Thoracic aorta endothelial cell (primary cell): Measurements from ENCODE around the gene FASTKD3. TPM values are rescaled to one million over a fixed set of nuclear protein-coding genes. Genes with fewer than 3 reads are reported as not detected.

Experiments
- total RNA-seq: library from RNA; depleted of rRNA; stranded (reverse); fragments of >200 nt; gene quantifications from 2 replicates; pipeline ENCODE4 v1.2.3, GENCODE V29; 2012

Gene FASTKD3
- total RNA-seq: 18.9 and 22.7 TPM in 2 replicates

GRCh38 chr5:7868773-7869473 lies at the start of gene FASTKD3, which contains the start of gene MTRR:
Gene FASTKD3 (minus strand): TSS chr5:7869031. CDS start chr5:7868083, 948 bp downstream.
Gene MTRR (plus strand): TSS chr5:7869148. CDS start chr5:7870795, 1,647 bp downstream.

GRCh38 chr5:7850395-7851239 lies 18.2 kb downstream of the FASTKD3 start, which contains the start of gene CFAP90:
Gene CFAP90 (minus strand): TSS chr5:7851133. CDS start chr5:7851021, 112 bp downstream.

Other genes starting within 250 kb of the FASTKD3 start
- not detected in 2 replicates for gene CFAP90, start 17.9 kb downstream of the FASTKD3 start, total RNA-seq
- 54.5 and 60.6 TPM in 2 replicates for gene MTRR, start 117 bp upstream of the FASTKD3 start, total RNA-seq